HG03280 (cell line): Measurements from ENCODE around the gene MALSU1.
"Not testable (repeated sequence)": the region's sequence is repeated elsewhere in the genome, so short reads cannot be mapped to it uniquely, and the experiment has no call there.

ENCODE experiments used
- ATAC-seq: cut with Tn5 transposase; IDR thresholded peaks from one replicate; pipeline ENCODE4 v1.9.1; 2021; ENCODE audit warnings: mild to moderate bottlenecking, moderate library complexity; ENCODE audit not compliant: unreplicated experiment

Gene MALSU1

GRCh38 chr7:23285657-23286646, 13.2 kb upstream of the MALSU1 start:
- no peak for ATAC-seq

- no peak for ATAC-seq
These were observed 11.5 kb upstream of the MALSU1 start for GRCh38 chr7:23287612-23288011.

GRCh38 chr7:23290993-23291392, 8.1 kb upstream of the MALSU1 start:
- no peak for ATAC-seq

GRCh38 chr7:23291957-23292560, 7.1 kb upstream of the MALSU1 start:
- ATAC-seq, result no peak

GRCh38 chr7:23292623-23293022, 6.5 kb upstream of the MALSU1 start:
- ATAC-seq, result no peak

- no peak for ATAC-seq
These were observed 5.6 kb upstream of the MALSU1 start for GRCh38 chr7:23293500-23294073.

GRCh38 chr7:23294549-23295400, 4.4 kb upstream of the MALSU1 start:
- no peak for ATAC-seq

GRCh38 chr7:23295401-23295697, 3.8 kb upstream of the MALSU1 start:
- ATAC-seq, result no peak

- ATAC-seq, result no peak
These were observed 828 bp upstream of the MALSU1 start for GRCh38 chr7:23298141-23298881.

- ATAC-seq, result no peak
These were observed 696 bp downstream of the MALSU1 start for GRCh38 chr7:23299770-23300300.

GRCh38 chr7:23306936-23307521, 7.9 kb downstream of the MALSU1 start:
- no peak for ATAC-seq

GRCh38 chr7:23308754-23309153, 9.6 kb downstream of the MALSU1 start:
- ATAC-seq, result no peak

- ATAC-seq, result not testable (repeated sequence)
These were observed 13.0 kb downstream of the MALSU1 start for GRCh38 chr7:23312141-23312540.

GRCh38 chr7:23315366-23315765, 16.2 kb downstream of the MALSU1 start:
- no peak for ATAC-seq

GRCh38 chr7:23331132-23331531, 32.0 kb downstream of the MALSU1 start:
- no peak for ATAC-seq

- no peak for ATAC-seq
These were observed 33.1 kb downstream of the MALSU1 start for GRCh38 chr7:23332193-23332592.

- ATAC-seq, result no peak
These were observed 33.9 kb downstream of the MALSU1 start for GRCh38 chr7:23332910-23333612.

GRCh38 chr7:23333671-23334246, 34.6 kb downstream of the MALSU1 start:
- no peak for ATAC-seq
